Panc1 (cell line): Measurements from ENCODE around the gene SPSB1. TPM values are rescaled to one million over a fixed set of nuclear protein-coding genes. Genes with fewer than 3 reads are reported as not detected.

Source experiments
- ATAC-seq: fragments of 200-7000 bp; cut with Tn5 transposase; 2 replicates; pipeline ENCODE4 v1.9.1; 2020; ENCODE audit warnings: mild to moderate bottlenecking, moderate library complexity
- BruUV-seq: library from RNA; stranded (reverse); fragments of 400-500 nt; replicated peaks from 2 replicates; lab custom pipeline; 2021; lab: Mats Ljungman, UMichigan
- CTCF ChIA-PET: fragments of 300-600 bp; sonication (Branson Sonifier 250); formaldehyde crosslinking; loops from one replicate; lab custom pipeline; 2022; ENCODE audit warnings: antibody characterized with exemption; lab: Charles Lee
- POLR2A ChIA-PET: fragments of 300-600 bp; sonication (Branson Sonifier 250); formaldehyde crosslinking; loops from one replicate; lab custom pipeline; 2022; ENCODE audit warnings: antibody characterized with exemption; lab: Charles Lee
- DNase-seq: peaks from one replicate; pipeline ENCODE4 v3.0.0-alpha.2; 2010; ENCODE audit warnings: low read depth, low spot score
- H3K27ac ChIP-seq: 2 replicates; pipeline ENCODE4 v1.5.1; 2011; ENCODE audit warnings: mild to moderate bottlenecking, low read length, inconsistent platforms
- H3K27me3 ChIP-seq: fragments of 200-500 bp; sonication (Bioruptor generic); 2 replicates; pipeline ENCODE4 v1.6.0; 2014; ENCODE audit warnings: low read length, inconsistent platforms; ENCODE audit not compliant: control insufficient read depth, insufficient read depth
- H3K36me3 ChIP-seq: fragments of 200-500 bp; sonication (Bioruptor generic); 2 replicates; pipeline ENCODE4 v1.5.1; 2014; ENCODE audit warnings: inconsistent platforms, mild to moderate bottlenecking, low read length, moderate library complexity; ENCODE audit not compliant: control insufficient read depth, insufficient read depth
- H3K4me1 ChIP-seq: 2 replicates; pipeline ENCODE4 v1.5.1; 2011; ENCODE audit warnings: inconsistent platforms, mild to moderate bottlenecking, low read length, moderate library complexity; ENCODE audit not compliant: control insufficient read depth, insufficient read depth
- H3K4me3 ChIP-seq, 2 experiments: 2 replicates each; pipeline ENCODE4 v1.5.1; 2011 to 2012; ENCODE audit warnings: low read depth in 2 of 2, low read length in 2 of 2, mild to moderate bottlenecking in 2 of 2, inconsistent platforms in 1 of 2, moderate library complexity in 1 of 2
- H3K9me3 ChIP-seq: fragments of 200-500 bp; sonication (Bioruptor generic); 2 replicates; pipeline ENCODE4 v1.5.1; 2014; ENCODE audit warnings: low read depth, mild to moderate bottlenecking, inconsistent platforms, low read length, moderate library complexity; ENCODE audit not compliant: control insufficient read depth, insufficient read depth
- POLR2AphosphoS5 ChIP-seq: IDR thresholded peaks from 2 replicates; pipeline ENCODE4 v1.6.1; 2012; ENCODE audit warnings: mild to moderate bottlenecking, low read depth, low read length, moderate library complexity
- REST ChIP-seq, 2 experiments: IDR thresholded peaks; 2 replicates each; pipeline ENCODE4 v1.6.1; 2011 to 2012; ENCODE audit warnings: low read depth in 2 of 2, control low read depth in 1 of 2, low read length in 1 of 2, mild to moderate bottlenecking in 1 of 2, moderate library complexity in 1 of 2; ENCODE audit not compliant: insufficient read depth in 1 of 2
- SIN3A ChIP-seq: IDR thresholded peaks from 2 replicates; pipeline ENCODE4 v1.6.1; 2012; ENCODE audit warnings: low read depth, mild to moderate bottlenecking, low read length, moderate library complexity, borderline replicate concordance; ENCODE audit not compliant: insufficient read depth
- TCF7L2 ChIP-seq: IDR thresholded peaks from 2 replicates; pipeline ENCODE4 v1.6.1; 2011; ENCODE audit warnings: mild to moderate bottlenecking, low read depth, low read length, inconsistent platforms
- in situ Hi-C: cut with HindIII; loops from 2 replicates; pipeline ENCODE4 v1.10.0; 2016; ENCODE audit warnings: low sequenced_read_pairs, low pct_unique_long_range_greater_than_20kb
- intact Hi-C: fragments of 100-400 bp; cut with micrococcal nuclease; formaldehyde crosslinking; loops from one replicate; pipeline ENCODE4 v1.10.0; 2022; ENCODE audit not compliant: unreplicated experiment
- total RNA-seq: library from RNA; stranded (reverse); gene quantifications from one replicate; pipeline ENCODE4 v1.2.1, GENCODE V29; 2021; ENCODE audit not compliant: unreplicated experiment
- TF ChIP-seq, protein P1 (sequence below): fragments of 450-650 bp; IDR thresholded peaks from 2 replicates; pipeline ENCODE4 v1.5.1; 2017; ENCODE audit warnings: mild to moderate bottlenecking

SPSB1 gene
- total RNA-seq, 1 experiment from 2014 or later: 73.7 TPM

DNA sequence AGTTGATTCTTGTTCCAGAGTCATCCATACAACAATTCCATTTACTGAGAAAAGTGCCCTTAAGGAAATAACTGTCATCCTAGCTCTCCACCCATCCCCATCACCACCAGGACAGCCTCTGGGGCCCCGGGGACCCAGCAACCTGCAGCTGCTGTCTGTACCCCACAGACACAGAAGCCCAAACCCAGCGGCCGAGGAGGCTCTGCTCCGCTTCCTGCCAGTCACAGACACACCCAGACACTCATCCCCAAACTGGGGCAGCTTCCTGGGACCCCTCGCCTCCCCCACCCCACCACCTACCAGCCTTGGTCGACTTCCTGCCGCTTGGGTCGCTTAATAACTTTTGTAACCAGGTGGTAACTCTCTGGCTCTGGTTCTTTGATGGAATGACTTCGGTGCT lies 125.0 kb downstream of the SPSB1 start:
- BruUV-seq: no TSS peak
- H3K27me3 ChIP-seq: no peaks in the 10 kb centered on the region
- ATAC-seq (no peak), DNase-seq (no peak)
- peaks cover 21% of the 10 kb centered on the region for H3K4me1 ChIP-seq
- intact Hi-C loops: no loop called here
- H3K27ac ChIP-seq: peak overlapping the region; percentile 71
- no peaks in the 10 kb centered on the region for H3K9me3 ChIP-seq
- no peaks in the 10 kb centered on the region for H3K36me3 ChIP-seq
- CTCF ChIA-PET: interaction anchor here (0.7 kb wide), 1 partner anchor 157 kb away, joined by 12 read pairs; no protein-coding TSS in a partner anchor
- in situ Hi-C loops: no loop called here
- H3K4me3 ChIP-seq: no peak overlapping the region
- POLR2A ChIA-PET: no interaction called here
- TF ChIP-seq TCF7L2: no peak

- TF ChIP-seq SIN3A (no peak), TCF7L2 (no peak), REST (IDR thresholded peaks at IDR 0.05; ENCODE audit: insufficient read depth in 1 of 2, low read depth in 2 of 2, low read length in 1 of 2) (no peak), POLR2AphosphoS5 (no peak)
- TF ChIP-seq, protein P1, sequence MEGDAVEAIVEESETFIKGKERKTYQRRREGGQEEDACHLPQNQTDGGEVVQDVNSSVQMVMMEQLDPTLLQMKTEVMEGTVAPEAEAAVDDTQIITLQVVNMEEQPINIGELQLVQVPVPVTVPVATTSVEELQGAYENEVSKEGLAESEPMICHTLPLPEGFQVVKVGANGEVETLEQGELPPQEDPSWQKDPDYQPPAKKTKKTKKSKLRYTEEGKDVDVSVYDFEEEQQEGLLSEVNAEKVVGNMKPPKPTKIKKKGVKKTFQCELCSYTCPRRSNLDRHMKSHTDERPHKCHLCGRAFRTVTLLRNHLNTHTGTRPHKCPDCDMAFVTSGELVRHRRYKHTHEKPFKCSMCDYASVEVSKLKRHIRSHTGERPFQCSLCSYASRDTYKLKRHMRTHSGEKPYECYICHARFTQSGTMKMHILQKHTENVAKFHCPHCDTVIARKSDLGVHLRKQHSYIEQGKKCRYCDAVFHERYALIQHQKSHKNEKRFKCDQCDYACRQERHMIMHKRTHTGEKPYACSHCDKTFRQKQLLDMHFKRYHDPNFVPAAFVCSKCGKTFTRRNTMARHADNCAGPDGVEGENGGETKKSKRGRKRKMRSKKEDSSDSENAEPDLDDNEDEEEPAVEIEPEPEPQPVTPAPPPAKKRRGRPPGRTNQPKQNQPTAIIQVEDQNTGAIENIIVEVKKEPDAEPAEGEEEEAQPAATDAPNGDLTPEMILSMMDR: no peak
- Histone ChIP-seq H3K4me1 (peaks cover 11% of the 10 kb centered on the region), H3K27ac (peak overlapping the region; percentile 3; the same call in 1 of the 2 replicates), H3K9me3 (no peaks in the 10 kb centered on the region), H3K27me3 (no peaks in the 10 kb centered on the region), H3K4me3 (no peak overlapping the region), H3K36me3 (no peaks in the 10 kb centered on the region)
- CTCF ChIA-PET: no interaction called here
- DNase-seq (no peak), ATAC-seq (no peak)
- POLR2A ChIA-PET: interaction anchor here (0.7 kb wide), 1 partner anchor 122 kb away, joined by 3 read pairs; no protein-coding TSS in a partner anchor
- intact Hi-C loops (no loop called here), in situ Hi-C loops (no loop called here)
- BruUV-seq: no TSS peak
Measured at GRCh38 chr1:9418851-9419250, 126.2 kb downstream of the SPSB1 start.

Other genes with a start within 250 kb of the SPSB1 start
- 0.26 TPM for gene SLC2A5, start 223.3 kb upstream of the SPSB1 start, total RNA-seq
- 19.8 TPM for gene GPR157, start 163.8 kb upstream of the SPSB1 start, total RNA-seq
- gene H6PD, start 58.1 kb upstream of the SPSB1 start, total RNA-seq: 23.5 TPM
- 13.4 TPM for gene SLC25A33, start 246.6 kb downstream of the SPSB1 start, total RNA-seq